Liver (tissue), 9 donors: ENCODE results near the gene LARGE1. TPM values are rescaled to one million over a fixed set of nuclear protein-coding genes. Genes with fewer than 3 reads are reported as not detected.

Experiments
- DNase-seq: peaks from one replicate; pipeline ENCODE4 v3.0.0-alpha.2; 2017; ENCODE audit warnings: low spot score
- H3K27ac ChIP-seq, 2 donors: one replicate each; pipeline ENCODE4 v1.7.0; 2013; ENCODE audit warnings: inconsistent platforms in 2 of 2, low read length in 2 of 2, control low read depth in 1 of 2, low read depth in 1 of 2, mild to moderate bottlenecking in 1 of 2
- H3K27me3 ChIP-seq, 4 donors: one replicate each; pipeline versions ENCODE4 v1.6.1 to v1.7.0; 2013; ENCODE audit warnings: low read length in 3 of 4, inconsistent platforms in 1 of 4, mild to moderate bottlenecking in 1 of 4, moderate library complexity in 1 of 4; ENCODE audit not compliant: control insufficient read depth in 4 of 4, insufficient read depth in 4 of 4
- H3K36me3 ChIP-seq, 4 donors: one replicate each; pipeline versions ENCODE4 v1.6.1 to v1.7.0; 2013; ENCODE audit warnings: low read length in 3 of 4, mild to moderate bottlenecking in 3 of 4, low read depth in 1 of 4, moderate library complexity in 1 of 4; ENCODE audit not compliant: control insufficient read depth in 4 of 4, insufficient read depth in 3 of 4
- H3K4me1 ChIP-seq, 4 donors: one replicate each; pipeline versions ENCODE4 v1.6.1 to v1.7.0; 2013; ENCODE audit warnings: low read length in 3 of 4, mild to moderate bottlenecking in 3 of 4, moderate library complexity in 1 of 4; ENCODE audit not compliant: control insufficient read depth in 4 of 4, insufficient read depth in 4 of 4
- H3K4me3 ChIP-seq, 3 donors: one replicate each; pipeline versions ENCODE4 v1.6.1 to v1.7.0; 2013; ENCODE audit warnings: low read length in 3 of 3, control low read depth in 1 of 3, low read depth in 1 of 3, mild to moderate bottlenecking in 1 of 3
- H3K9ac ChIP-seq, 2 donors: one replicate each; pipeline ENCODE4 v1.7.0; 2013; ENCODE audit warnings: low read length in 2 of 2, mild to moderate bottlenecking in 2 of 2, moderate library complexity in 2 of 2, control low read depth in 1 of 2, low read depth in 1 of 2
- H3K9me3 ChIP-seq, 4 donors: one replicate each; pipeline versions ENCODE4 v1.6.1 to v1.7.0; 2013; ENCODE audit warnings: low read length in 3 of 4; ENCODE audit not compliant: control insufficient read depth in 4 of 4
- EGR1 ChIP-seq, 2 donors: IDR thresholded peaks; 2 replicates each; pipeline ENCODE4 v1.6.1; 2016 to 2018; ENCODE audit warnings: antibody characterized with exemption in 2 of 2, low read depth in 2 of 2
- FOXA1 ChIP-seq: IDR thresholded peaks from 2 replicates; pipeline ENCODE4 v1.6.1; 2016; ENCODE audit warnings: antibody characterized with exemption
- FOXA2 ChIP-seq: IDR thresholded peaks from 2 replicates; pipeline ENCODE4 v1.6.1; 2016; ENCODE audit warnings: antibody characterized with exemption
- GABPA ChIP-seq, 2 donors: IDR thresholded peaks in 1 of 2; conservative IDR thresholded peaks in 1 of 2; 2 replicates each; pipeline ENCODE4 v1.6.1; 2016; ENCODE audit warnings: antibody characterized with exemption in 2 of 2, mild to moderate bottlenecking in 1 of 2, moderate library complexity in 1 of 2
- HNF4A ChIP-seq, 2 donors: conservative IDR thresholded peaks; 2 replicates each; pipeline ENCODE4 v1.6.1; 2016; ENCODE audit warnings: antibody characterized with exemption in 2 of 2, mild to moderate bottlenecking in 2 of 2
- HNF4G ChIP-seq: IDR thresholded peaks from 2 replicates; pipeline ENCODE4 v1.6.1; 2016; ENCODE audit warnings: antibody characterized with exemption
- JUND ChIP-seq, 2 donors: IDR thresholded peaks; 2 replicates each; pipeline ENCODE4 v1.6.1; 2016; ENCODE audit warnings: antibody characterized with exemption in 2 of 2
- NR2F2 ChIP-seq: IDR thresholded peaks from 2 replicates; pipeline ENCODE4 v1.6.1; 2016; ENCODE audit warnings: antibody characterized with exemption
- RAD21 ChIP-seq, 2 donors: IDR thresholded peaks; 2 replicates each; pipeline ENCODE4 v1.6.1; 2016; ENCODE audit warnings: antibody characterized with exemption in 2 of 2, mild to moderate bottlenecking in 2 of 2
- RXRA ChIP-seq, 2 donors: IDR thresholded peaks; 2 replicates each; pipeline ENCODE4 v1.6.1; 2017 to 2018; ENCODE audit warnings: antibody characterized with exemption in 2 of 2, mild to moderate bottlenecking in 1 of 2
- SP1 ChIP-seq: IDR thresholded peaks from 2 replicates; pipeline ENCODE4 v1.6.1; 2018; ENCODE audit warnings: antibody characterized with exemption, mild to moderate bottlenecking
- TAF1 ChIP-seq: conservative IDR thresholded peaks from 2 replicates; pipeline ENCODE4 v1.6.1; 2016; ENCODE audit warnings: antibody characterized with exemption, mild to moderate bottlenecking
- YY1 ChIP-seq: IDR thresholded peaks from 2 replicates; pipeline ENCODE4 v1.6.1; 2016; ENCODE audit warnings: antibody characterized with exemption, mild to moderate bottlenecking
- WGBS: extraction: QIAGEN DNeasy Blood & Tissue Kit; methylation state at CpG from one replicate; pipeline ENCODE4 v1.1.7; 2013; 5-methylcytosine and 5-hydroxymethylcytosine counted together
- polyA plus RNA-seq, 2 donors: library from polyadenylated mRNA; stranded (reverse) in 1 of 2; unstranded in 1 of 2; fragments of 200-250 nt in 1 of 2; fragments of >200 nt in 1 of 2; fragmentation: Nextera tagmentation in 1 of 2; extraction: Ambion mirVana in 1 of 2; gene quantifications; one replicate each; pipeline versions ENCODE4 v1.2.1 to v1.2.3, GENCODE V29; 2013 to 2015
- total RNA-seq, 2 donors: library from RNA; depleted of rRNA; stranded (reverse); fragments of >200 nt; gene quantifications; one replicate each; pipeline ENCODE4 v1.2.3, GENCODE V29; 2014
- TF ChIP-seq, protein P1 (sequence below): fragments of 150-350 bp; IDR thresholded peaks from 2 replicates; pipeline ENCODE4 v1.5.1; 2017; ENCODE audit warnings: improper control_type of control experiment, low read depth, low read length; ENCODE audit not compliant: missing input control
- TF ChIP-seq, protein P2 (sequence below): IDR thresholded peaks from 2 replicates; pipeline ENCODE4 v1.6.1; 2016; ENCODE audit warnings: antibody characterized with exemption, mild to moderate bottlenecking
- TF ChIP-seq, protein P3 (sequence below): IDR thresholded peaks from 2 replicates; pipeline ENCODE4 v1.6.1; 2016; ENCODE audit warnings: antibody characterized with exemption
- TF ChIP-seq, protein P4 (sequence below): IDR thresholded peaks from 2 replicates; pipeline ENCODE4 v1.6.1; 2016; ENCODE audit warnings: antibody characterized with exemption
- TF ChIP-seq, protein P5 (sequence below): IDR thresholded peaks from 2 replicates; pipeline ENCODE4 v1.6.1; 2016; ENCODE audit warnings: antibody characterized with exemption
- donor health status: healthy.
- donor health status: healthy.
- donor health status: healthy.
- donor health status: healthy.
- donor health status: healthy.

LARGE1 gene
- total and polyA plus RNA-seq, 4 donors = 2.3 to 14.1 (median 5.7) TPM

DNA sequence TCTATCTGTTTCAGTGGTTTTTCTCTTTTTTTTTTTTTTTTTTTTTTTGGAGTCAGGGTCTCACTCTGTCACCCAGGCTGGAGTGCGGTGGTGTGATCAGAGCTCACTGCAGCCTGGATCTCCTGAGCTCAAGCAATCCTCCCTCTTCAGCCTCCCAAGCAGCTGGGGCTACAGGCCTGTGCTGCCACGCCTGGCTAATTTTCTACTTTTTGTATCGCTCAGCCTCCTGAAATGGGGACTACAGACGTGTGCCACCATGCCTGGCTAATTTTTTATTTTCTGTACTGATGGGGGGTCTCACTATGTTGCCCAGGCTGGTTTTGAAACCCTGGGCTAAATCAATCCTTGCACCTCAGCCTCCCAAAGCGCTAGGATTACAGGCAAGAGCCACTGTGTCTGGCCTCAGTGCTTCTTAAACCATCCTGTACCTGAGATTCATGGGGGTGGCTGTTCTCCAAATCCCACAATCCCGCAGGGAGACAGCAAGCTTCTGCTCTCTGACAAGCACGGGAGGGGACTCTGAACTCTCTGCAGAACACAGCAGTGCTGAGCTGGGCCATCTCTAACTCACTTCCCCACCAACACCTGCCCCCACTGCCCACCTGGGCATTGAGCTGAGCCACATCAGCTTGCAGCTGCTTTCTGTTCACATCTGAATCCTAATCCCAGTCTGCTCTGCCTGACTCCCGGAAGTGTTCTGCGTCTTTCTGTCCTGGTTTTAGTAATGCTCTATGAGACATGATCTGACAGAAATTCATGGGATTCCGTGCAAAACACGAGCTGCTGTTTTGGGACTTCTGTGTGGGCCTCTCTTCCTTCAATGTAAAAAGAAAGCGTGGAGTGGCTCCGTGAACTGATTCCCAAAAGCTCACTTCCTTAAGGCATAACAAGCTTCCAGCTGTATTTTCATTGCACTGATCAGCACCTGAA is 400.0 kb downstream of the LARGE1 start:
- WGBS = 89% methylated on average over 13 of the region's 13 CpGs
- Histone ChIP-seq H3K27me3 (no peaks in the 10 kb centered on the region), H3K9ac (no peak overlapping the region), H3K9me3 (peaks cover 0 to 3% (median 1%) of the 10 kb centered on the region in 4 donors), H3K4me3 (no peak overlapping the region), H3K36me3 (no peaks in the 10 kb centered on the region), H3K4me1 (peaks cover 2 to 36% (median 26%) of the 10 kb centered on the region in 4 donors), H3K27ac (no peak overlapping the region)
- no peak for TF ChIP-seq RXRA (IDR thresholded peaks at IDR 0.05)
- TF ChIP-seq, protein P1, sequence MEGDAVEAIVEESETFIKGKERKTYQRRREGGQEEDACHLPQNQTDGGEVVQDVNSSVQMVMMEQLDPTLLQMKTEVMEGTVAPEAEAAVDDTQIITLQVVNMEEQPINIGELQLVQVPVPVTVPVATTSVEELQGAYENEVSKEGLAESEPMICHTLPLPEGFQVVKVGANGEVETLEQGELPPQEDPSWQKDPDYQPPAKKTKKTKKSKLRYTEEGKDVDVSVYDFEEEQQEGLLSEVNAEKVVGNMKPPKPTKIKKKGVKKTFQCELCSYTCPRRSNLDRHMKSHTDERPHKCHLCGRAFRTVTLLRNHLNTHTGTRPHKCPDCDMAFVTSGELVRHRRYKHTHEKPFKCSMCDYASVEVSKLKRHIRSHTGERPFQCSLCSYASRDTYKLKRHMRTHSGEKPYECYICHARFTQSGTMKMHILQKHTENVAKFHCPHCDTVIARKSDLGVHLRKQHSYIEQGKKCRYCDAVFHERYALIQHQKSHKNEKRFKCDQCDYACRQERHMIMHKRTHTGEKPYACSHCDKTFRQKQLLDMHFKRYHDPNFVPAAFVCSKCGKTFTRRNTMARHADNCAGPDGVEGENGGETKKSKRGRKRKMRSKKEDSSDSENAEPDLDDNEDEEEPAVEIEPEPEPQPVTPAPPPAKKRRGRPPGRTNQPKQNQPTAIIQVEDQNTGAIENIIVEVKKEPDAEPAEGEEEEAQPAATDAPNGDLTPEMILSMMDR = no peak
- TF ChIP-seq, protein P2, sequence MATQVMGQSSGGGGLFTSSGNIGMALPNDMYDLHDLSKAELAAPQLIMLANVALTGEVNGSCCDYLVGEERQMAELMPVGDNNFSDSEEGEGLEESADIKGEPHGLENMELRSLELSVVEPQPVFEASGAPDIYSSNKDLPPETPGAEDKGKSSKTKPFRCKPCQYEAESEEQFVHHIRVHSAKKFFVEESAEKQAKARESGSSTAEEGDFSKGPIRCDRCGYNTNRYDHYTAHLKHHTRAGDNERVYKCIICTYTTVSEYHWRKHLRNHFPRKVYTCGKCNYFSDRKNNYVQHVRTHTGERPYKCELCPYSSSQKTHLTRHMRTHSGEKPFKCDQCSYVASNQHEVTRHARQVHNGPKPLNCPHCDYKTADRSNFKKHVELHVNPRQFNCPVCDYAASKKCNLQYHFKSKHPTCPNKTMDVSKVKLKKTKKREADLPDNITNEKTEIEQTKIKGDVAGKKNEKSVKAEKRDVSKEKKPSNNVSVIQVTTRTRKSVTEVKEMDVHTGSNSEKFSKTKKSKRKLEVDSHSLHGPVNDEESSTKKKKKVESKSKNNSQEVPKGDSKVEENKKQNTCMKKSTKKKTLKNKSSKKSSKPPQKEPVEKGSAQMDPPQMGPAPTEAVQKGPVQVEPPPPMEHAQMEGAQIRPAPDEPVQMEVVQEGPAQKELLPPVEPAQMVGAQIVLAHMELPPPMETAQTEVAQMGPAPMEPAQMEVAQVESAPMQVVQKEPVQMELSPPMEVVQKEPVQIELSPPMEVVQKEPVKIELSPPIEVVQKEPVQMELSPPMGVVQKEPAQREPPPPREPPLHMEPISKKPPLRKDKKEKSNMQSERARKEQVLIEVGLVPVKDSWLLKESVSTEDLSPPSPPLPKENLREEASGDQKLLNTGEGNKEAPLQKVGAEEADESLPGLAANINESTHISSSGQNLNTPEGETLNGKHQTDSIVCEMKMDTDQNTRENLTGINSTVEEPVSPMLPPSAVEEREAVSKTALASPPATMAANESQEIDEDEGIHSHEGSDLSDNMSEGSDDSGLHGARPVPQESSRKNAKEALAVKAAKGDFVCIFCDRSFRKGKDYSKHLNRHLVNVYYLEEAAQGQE = no peak
- TF ChIP-seq FOXA2 = no peak
- TF ChIP-seq HNF4A (conservative IDR thresholded peaks at IDR 0.05) = no peak
- TF ChIP-seq, protein P3, sequence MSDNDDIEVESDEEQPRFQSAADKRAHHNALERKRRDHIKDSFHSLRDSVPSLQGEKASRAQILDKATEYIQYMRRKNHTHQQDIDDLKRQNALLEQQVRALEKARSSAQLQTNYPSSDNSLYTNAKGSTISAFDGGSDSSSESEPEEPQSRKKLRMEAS = no peak
- no peak for TF ChIP-seq YY1
- no peak for TF ChIP-seq HNF4G
- no peak for TF ChIP-seq RAD21 (IDR thresholded peaks at IDR 0.05)
- TF ChIP-seq, protein P4, sequence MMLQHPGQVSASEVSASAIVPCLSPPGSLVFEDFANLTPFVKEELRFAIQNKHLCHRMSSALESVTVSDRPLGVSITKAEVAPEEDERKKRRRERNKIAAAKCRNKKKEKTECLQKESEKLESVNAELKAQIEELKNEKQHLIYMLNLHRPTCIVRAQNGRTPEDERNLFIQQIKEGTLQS = no peak
- TF ChIP-seq, protein P5, sequence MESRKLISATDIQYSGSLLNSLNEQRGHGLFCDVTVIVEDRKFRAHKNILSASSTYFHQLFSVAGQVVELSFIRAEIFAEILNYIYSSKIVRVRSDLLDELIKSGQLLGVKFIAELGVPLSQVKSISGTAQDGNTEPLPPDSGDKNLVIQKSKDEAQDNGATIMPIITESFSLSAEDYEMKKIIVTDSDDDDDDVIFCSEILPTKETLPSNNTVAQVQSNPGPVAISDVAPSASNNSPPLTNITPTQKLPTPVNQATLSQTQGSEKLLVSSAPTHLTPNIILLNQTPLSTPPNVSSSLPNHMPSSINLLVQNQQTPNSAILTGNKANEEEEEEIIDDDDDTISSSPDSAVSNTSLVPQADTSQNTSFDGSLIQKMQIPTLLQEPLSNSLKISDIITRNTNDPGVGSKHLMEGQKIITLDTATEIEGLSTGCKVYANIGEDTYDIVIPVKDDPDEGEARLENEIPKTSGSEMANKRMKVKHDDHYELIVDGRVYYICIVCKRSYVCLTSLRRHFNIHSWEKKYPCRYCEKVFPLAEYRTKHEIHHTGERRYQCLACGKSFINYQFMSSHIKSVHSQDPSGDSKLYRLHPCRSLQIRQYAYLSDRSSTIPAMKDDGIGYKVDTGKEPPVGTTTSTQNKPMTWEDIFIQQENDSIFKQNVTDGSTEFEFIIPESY = no peak
- TF ChIP-seq GABPA (IDR thresholded peaks at IDR 0.05 in 1 of 2, conservative IDR thresholded peaks at IDR 0.05 in 1 of 2) = no peak
- no peak for TF ChIP-seq EGR1 (IDR thresholded peaks at IDR 0.05; ENCODE audit: low read depth in 2 of 2)
- TF ChIP-seq TAF1 = no peak
- no peak for TF ChIP-seq JUND (IDR thresholded peaks at IDR 0.05)
- TF ChIP-seq FOXA1 = no peak
- TF ChIP-seq NR2F2 = no peak
- TF ChIP-seq SP1 = no peak
- DNase-seq = no peak
